IPS-NIHi11 (cell line): Measurements from ENCODE around the gene CHST11.
"Not testable (repeated sequence)": the region's sequence is repeated elsewhere in the genome, so short reads cannot be mapped to it uniquely, and the experiment has no call there.

Source experiments
- DNase-seq: peaks from one replicate; pipeline ENCODE4 v3.0.0; 2012; ENCODE audit warnings: mixed read lengths, low spot score

CHST11 gene

GRCh38 chr12:104741077-104741476, 284.3 kb downstream of the CHST11 start:
- DNase-seq: no peak

GRCh38 chr12:104741497-104742367, 285.0 kb downstream of the CHST11 start:
- DNase-seq: no peak

GRCh38 chr12:104742551-104743201, 285.9 kb downstream of the CHST11 start:
- no peak for DNase-seq

- DNase-seq: no peak
These were observed 286.4 kb downstream of the CHST11 start for GRCh38 chr12:104743202-104743580.

- not testable (repeated sequence) for DNase-seq
These were observed 287.2 kb downstream of the CHST11 start for GRCh38 chr12:104743753-104744548.

- DNase-seq: no peak
These were observed 289.8 kb downstream of the CHST11 start for GRCh38 chr12:104746467-104747088.

- DNase-seq: no peak
These were observed 290.6 kb downstream of the CHST11 start for GRCh38 chr12:104747330-104747729.

- no peak for DNase-seq
These were observed 291.2 kb downstream of the CHST11 start for GRCh38 chr12:104747955-104748354.

GRCh38 chr12:104748356-104748755, 291.6 kb downstream of the CHST11 start:
- no peak for DNase-seq

- no peak for DNase-seq
These were observed 292.0 kb downstream of the CHST11 start for GRCh38 chr12:104748790-104749189.

- no peak for DNase-seq
These were observed 292.8 kb downstream of the CHST11 start for GRCh38 chr12:104749545-104749944.

- DNase-seq: no peak
These were observed 293.3 kb downstream of the CHST11 start for GRCh38 chr12:104750061-104750460.

- DNase-seq: no peak
These were observed 294.4 kb downstream of the CHST11 start for GRCh38 chr12:104751120-104751519.

- no peak for DNase-seq
These were observed 294.8 kb downstream of the CHST11 start for GRCh38 chr12:104751594-104751993.

GRCh38 chr12:104752016-104752415, 295.3 kb downstream of the CHST11 start:
- no peak for DNase-seq

- no peak for DNase-seq
These were observed 296.1 kb downstream of the CHST11 start for GRCh38 chr12:104752881-104753280.

- DNase-seq: no peak
These were observed 300.2 kb downstream of the CHST11 start for GRCh38 chr12:104756901-104757300.

- DNase-seq: no peak
These were observed 302.0 kb downstream of the CHST11 start for GRCh38 chr12:104758771-104759170.

GRCh38 chr12:104761091-104761490, 304.3 kb downstream of the CHST11 start:
- DNase-seq: peak; percentile 44

- DNase-seq: no peak
These were observed 304.9 kb downstream of the CHST11 start for GRCh38 chr12:104761611-104762010.

GRCh38 chr12:104763168-104763805, 306.5 kb downstream of the CHST11 start:
- no peak for DNase-seq
